GM06990 (cell line): Measurements from ENCODE around the gene SLC25A33.

Experiments
- DNase-seq: peaks from one replicate; pipeline ENCODE4 v3.0.0-alpha.2; 2011; ENCODE audit not compliant: insufficient read length; ENCODE audit errors: extremely low read depth
- H3K27me3 ChIP-seq: replicated peaks from 2 replicates; pipeline ENCODE4 v1.6.0; 2011; ENCODE audit warnings: low read length; ENCODE audit not compliant: control insufficient read depth, insufficient read depth
- H3K36me3 ChIP-seq: 2 replicates; pipeline ENCODE4 v1.5.1; 2011; ENCODE audit warnings: low read length; ENCODE audit not compliant: control insufficient read depth, insufficient read depth
- H3K4me3 ChIP-seq: replicated peaks from 2 replicates; pipeline ENCODE4 v1.5.1; 2011; ENCODE audit warnings: low read depth, mild to moderate bottlenecking, control low read depth, low read length
- CTCF ChIP-seq: IDR thresholded peaks from 2 replicates; pipeline ENCODE4 v1.5.1; 2011; ENCODE audit warnings: low read length, control low read depth, mild to moderate bottlenecking, inconsistent platforms; ENCODE audit not compliant: insufficient read depth, poor library complexity, severe bottlenecking

Gene SLC25A33

GRCh38 chr1:9607352-9607751 is 68.1 kb downstream of the SLC25A33 start:
- Histone ChIP-seq H3K4me3 (no peak overlapping the region), H3K36me3 (peaks cover 27% of the 10 kb centered on the region), H3K27me3 (no peaks in the 10 kb centered on the region)
- no peak for DNase-seq
- TF ChIP-seq CTCF, result no peak

GRCh38 chr1:9609998-9610397 is 70.7 kb downstream of the SLC25A33 start:
- TF ChIP-seq CTCF, result no peak
- Histone ChIP-seq H3K36me3 (peaks cover 25% of the 10 kb centered on the region), H3K27me3 (no peaks in the 10 kb centered on the region), H3K4me3 (no peak overlapping the region)
- no peak for DNase-seq

GRCh38 chr1:9610548-9610947 is 71.3 kb downstream of the SLC25A33 start:
- no peaks in the 10 kb centered on the region for H3K27me3 ChIP-seq
- H3K4me3 ChIP-seq, result no peak overlapping the region
- no peak for DNase-seq
- no peak for TF ChIP-seq CTCF
- H3K36me3 ChIP-seq, result peaks cover 24% of the 10 kb centered on the region

GRCh38 chr1:9611716-9612115 is 72.5 kb downstream of the SLC25A33 start:
- Histone ChIP-seq H3K27me3 (no peaks in the 10 kb centered on the region), H3K36me3 (peaks cover 23% of the 10 kb centered on the region), H3K4me3 (no peak overlapping the region)
- DNase-seq, result no peak
- TF ChIP-seq CTCF, result no peak

GRCh38 chr1:9612162-9612845 is 73.0 kb downstream of the SLC25A33 start:
- TF ChIP-seq CTCF, result no peak
- no peak for DNase-seq
- H3K36me3 ChIP-seq, result peaks cover 23% of the 10 kb centered on the region
- no peak overlapping the region for H3K4me3 ChIP-seq
- no peaks in the 10 kb centered on the region for H3K27me3 ChIP-seq
